ENCODE results near the gene ZNF581. TPM values are rescaled to one million over a fixed set of nuclear protein-coding genes. Genes with fewer than 3 reads are reported as not detected.

The ZNF581 gene
- total RNA-seq, 2 donors from 2014 or later = 7.5 to 8.6 TPM

GRCh38 chr19:55661826-55662225 lies 18.4 kb downstream of the ZNF581 start:
- H3K9me3 ChIP-seq = no peaks in the 10 kb centered on the region
- H3K36me3 ChIP-seq = peaks cover 69% of the 10 kb centered on the region
- no peaks in the 10 kb centered on the region for H3K27me3 ChIP-seq
- H3K4me3 ChIP-seq = no peak overlapping the region
- TF ChIP-seq, protein P1, sequence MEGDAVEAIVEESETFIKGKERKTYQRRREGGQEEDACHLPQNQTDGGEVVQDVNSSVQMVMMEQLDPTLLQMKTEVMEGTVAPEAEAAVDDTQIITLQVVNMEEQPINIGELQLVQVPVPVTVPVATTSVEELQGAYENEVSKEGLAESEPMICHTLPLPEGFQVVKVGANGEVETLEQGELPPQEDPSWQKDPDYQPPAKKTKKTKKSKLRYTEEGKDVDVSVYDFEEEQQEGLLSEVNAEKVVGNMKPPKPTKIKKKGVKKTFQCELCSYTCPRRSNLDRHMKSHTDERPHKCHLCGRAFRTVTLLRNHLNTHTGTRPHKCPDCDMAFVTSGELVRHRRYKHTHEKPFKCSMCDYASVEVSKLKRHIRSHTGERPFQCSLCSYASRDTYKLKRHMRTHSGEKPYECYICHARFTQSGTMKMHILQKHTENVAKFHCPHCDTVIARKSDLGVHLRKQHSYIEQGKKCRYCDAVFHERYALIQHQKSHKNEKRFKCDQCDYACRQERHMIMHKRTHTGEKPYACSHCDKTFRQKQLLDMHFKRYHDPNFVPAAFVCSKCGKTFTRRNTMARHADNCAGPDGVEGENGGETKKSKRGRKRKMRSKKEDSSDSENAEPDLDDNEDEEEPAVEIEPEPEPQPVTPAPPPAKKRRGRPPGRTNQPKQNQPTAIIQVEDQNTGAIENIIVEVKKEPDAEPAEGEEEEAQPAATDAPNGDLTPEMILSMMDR (IDR thresholded peaks at IDR 0.05) = no peak
- H3K27ac ChIP-seq = no peak overlapping the region
- no peak for DNase-seq (ENCODE audit: low spot score)
- peaks cover 0 to 34% of the 10 kb centered on the region in 2 donors for H3K4me1 ChIP-seq

DNA sequence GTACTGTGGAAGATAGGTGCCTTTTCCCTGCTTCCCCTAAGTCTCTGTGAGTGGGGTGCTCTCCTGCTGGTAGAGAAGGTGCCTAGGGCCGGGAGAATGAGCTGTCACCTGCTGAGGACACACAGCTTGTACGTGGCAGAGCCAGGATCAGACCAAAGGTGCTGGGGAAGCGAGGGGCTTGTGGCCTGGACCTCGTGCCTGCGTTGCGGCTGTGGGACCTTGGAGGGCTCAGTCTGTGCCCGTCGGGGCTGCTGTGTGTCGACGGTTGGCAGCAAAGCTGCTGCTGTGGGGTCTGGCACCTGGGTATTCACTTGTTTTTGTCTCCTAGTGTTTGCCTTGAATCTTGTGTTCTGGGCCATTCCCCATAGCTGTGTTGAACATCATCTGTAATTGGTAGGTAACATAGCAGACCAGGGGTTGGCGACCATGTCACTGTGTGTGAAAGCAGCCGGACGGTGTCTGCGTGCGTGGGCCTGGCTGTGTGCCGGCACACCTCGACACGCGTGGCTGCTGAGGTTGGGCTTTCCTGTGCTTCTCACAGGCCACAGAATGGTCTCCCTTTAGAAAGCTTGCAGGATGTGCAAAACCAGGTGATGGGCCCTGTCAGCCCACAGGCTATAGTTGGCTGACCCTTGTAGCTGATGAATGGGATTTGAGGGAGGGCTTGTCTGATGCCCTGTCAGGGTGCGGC lies 20.5 kb downstream of the ZNF581 start:
- H3K4me1 ChIP-seq = peaks cover 0 to 13% of the 10 kb centered on the region in 2 donors
- no peaks in the 10 kb centered on the region for H3K27me3 ChIP-seq
- H3K27ac ChIP-seq = no peak overlapping the region
- no peak for DNase-seq (ENCODE audit: low spot score)
- TF ChIP-seq, protein P1 (IDR thresholded peaks at IDR 0.05) = no peak
- no peak overlapping the region for H3K4me3 ChIP-seq
- H3K36me3 ChIP-seq = peaks cover 90% of the 10 kb centered on the region
- H3K9me3 ChIP-seq = no peaks in the 10 kb centered on the region

GRCh38 chr19:55666343-55667005 lies 23.0 kb downstream of the ZNF581 start:
- no peak for DNase-seq (ENCODE audit: low spot score)
- H3K27me3 ChIP-seq = no peaks in the 10 kb centered on the region
- TF ChIP-seq, protein P1 (IDR thresholded peaks at IDR 0.05) = no peak
- H3K4me1 ChIP-seq = peaks cover 0 to 4% of the 10 kb centered on the region in 2 donors
- H3K9me3 ChIP-seq = no peaks in the 10 kb centered on the region
- H3K36me3 ChIP-seq = peaks cover 89% of the 10 kb centered on the region
- no peak overlapping the region for H3K27ac ChIP-seq
- H3K4me3 ChIP-seq = no peak overlapping the region

- Histone ChIP-seq H3K4me3 (no peak overlapping the region), H3K27me3 (no peaks in the 10 kb centered on the region), H3K4me1 (peaks cover 0 to 4% of the 10 kb centered on the region in 2 donors), H3K36me3 (peaks cover 83% of the 10 kb centered on the region), H3K9me3 (no peaks in the 10 kb centered on the region), H3K27ac (no peak overlapping the region)
- DNase-seq (ENCODE audit: low spot score) = no peak
- TF ChIP-seq, protein P1 (IDR thresholded peaks at IDR 0.05) = no peak
These were observed 23.5 kb downstream of the ZNF581 start for GRCh38 chr19:55667006-55667381.

DNA sequence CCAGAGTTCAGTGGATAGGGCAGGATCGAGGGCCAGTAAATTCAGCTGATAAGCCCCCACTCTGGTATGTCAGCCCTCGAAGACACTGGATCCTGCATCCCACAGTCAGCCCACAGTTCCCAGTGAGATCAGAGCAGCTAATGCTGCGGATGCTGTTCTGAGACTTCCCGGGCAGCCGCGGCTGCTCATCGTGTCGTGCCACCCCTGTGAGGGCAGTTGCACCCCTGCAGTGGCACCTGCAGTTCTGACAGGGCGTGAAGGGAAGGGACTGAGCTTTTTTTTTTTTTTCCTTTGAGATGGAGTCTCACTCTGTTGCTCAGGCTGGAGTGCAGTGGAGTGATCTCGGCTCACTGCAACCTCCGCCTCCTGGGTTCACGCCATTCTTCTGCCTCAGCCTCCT lies 24.1 kb downstream of the ZNF581 start:
- peaks cover 78% of the 10 kb centered on the region for H3K36me3 ChIP-seq
- peaks cover 0 to 4% of the 10 kb centered on the region in 2 donors for H3K4me1 ChIP-seq
- no peaks in the 10 kb centered on the region for H3K9me3 ChIP-seq
- TF ChIP-seq, protein P1 (IDR thresholded peaks at IDR 0.05) = no peak
- H3K4me3 ChIP-seq = no peak overlapping the region
- H3K27me3 ChIP-seq = no peaks in the 10 kb centered on the region
- H3K27ac ChIP-seq = no peak overlapping the region
- no peak for DNase-seq (ENCODE audit: low spot score)

All from right atrium auricular region (tissue), 2 donors.